WERI-Rb-1 (cell line): ENCODE results near the gene DUOXA2.

Source experiments
- DNase-seq: peaks from one replicate; pipeline ENCODE4 v3.0.0-alpha.2; 2020
- H3K27ac ChIP-seq: fragments of 250-450 bp; sonication (Bioruptor Pico); 2 replicates; pipeline ENCODE4 v1.5.1; 2020; ENCODE audit warnings: mild to moderate bottlenecking, moderate library complexity
- H3K27me3 ChIP-seq: fragments of 250-450 bp; sonication (Bioruptor Pico); 2 replicates; pipeline ENCODE4 v1.5.1; 2021; ENCODE audit warnings: mild to moderate bottlenecking, low read depth, moderate library complexity; ENCODE audit not compliant: insufficient read depth, severe bottlenecking
- H3K36me3 ChIP-seq: fragments of 250-450 bp; sonication (Bioruptor Pico); 2 replicates; pipeline ENCODE4 v1.5.1; 2020; ENCODE audit warnings: mild to moderate bottlenecking, moderate library complexity
- H3K4me3 ChIP-seq: 2 replicates; pipeline ENCODE4 v1.5.1; 2011; ENCODE audit warnings: low read depth, mild to moderate bottlenecking, control low read depth, low read length
- H3K9me3 ChIP-seq: fragments of 250-450 bp; sonication (Bioruptor Pico); 2 replicates; pipeline ENCODE4 v1.5.1; 2021; ENCODE audit warnings: mild to moderate bottlenecking, moderate library complexity; ENCODE audit not compliant: severe bottlenecking
- CTCF ChIP-seq: IDR thresholded peaks from 2 replicates; pipeline ENCODE4 v1.5.1; 2011; ENCODE audit warnings: low read depth, mild to moderate bottlenecking, control low read depth, inconsistent platforms, low read length

DUOXA2 gene

DNA sequence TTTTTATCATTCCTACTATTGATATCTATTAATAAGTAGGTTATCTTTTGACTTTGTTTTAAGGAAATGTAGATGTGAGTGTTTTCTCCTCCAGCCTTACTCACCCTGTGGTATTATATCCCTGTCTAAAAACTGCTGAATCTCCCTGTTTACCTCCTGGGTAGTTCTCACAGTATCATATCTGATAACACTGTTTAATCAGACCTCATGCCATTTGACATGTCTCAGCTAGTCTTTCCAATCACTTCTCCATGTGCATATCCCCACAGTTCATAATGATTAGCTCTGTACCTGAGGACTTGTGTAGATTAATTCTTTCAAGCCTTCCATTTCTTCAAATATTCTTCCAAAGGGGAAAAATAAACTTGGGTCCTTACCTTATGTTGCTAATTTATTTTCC, 30.9 kb upstream of the DUOXA2 start:
- Histone ChIP-seq H3K4me3 (no peak overlapping the region), H3K9me3 (no peaks in the 10 kb centered on the region), H3K36me3 (no peaks in the 10 kb centered on the region), H3K27ac (no peak overlapping the region), H3K27me3 (no peaks in the 10 kb centered on the region)
- TF ChIP-seq CTCF, result no peak
- no peak for DNase-seq

- Histone ChIP-seq H3K27me3 (no peaks in the 10 kb centered on the region), H3K4me3 (no peak overlapping the region), H3K9me3 (no peaks in the 10 kb centered on the region), H3K27ac (no peak overlapping the region), H3K36me3 (no peaks in the 10 kb centered on the region)
- no peak for DNase-seq
- TF ChIP-seq CTCF, result no peak
Measured at GRCh38 chr15:45084163-45084562, 30.0 kb upstream of the DUOXA2 start.

DNA sequence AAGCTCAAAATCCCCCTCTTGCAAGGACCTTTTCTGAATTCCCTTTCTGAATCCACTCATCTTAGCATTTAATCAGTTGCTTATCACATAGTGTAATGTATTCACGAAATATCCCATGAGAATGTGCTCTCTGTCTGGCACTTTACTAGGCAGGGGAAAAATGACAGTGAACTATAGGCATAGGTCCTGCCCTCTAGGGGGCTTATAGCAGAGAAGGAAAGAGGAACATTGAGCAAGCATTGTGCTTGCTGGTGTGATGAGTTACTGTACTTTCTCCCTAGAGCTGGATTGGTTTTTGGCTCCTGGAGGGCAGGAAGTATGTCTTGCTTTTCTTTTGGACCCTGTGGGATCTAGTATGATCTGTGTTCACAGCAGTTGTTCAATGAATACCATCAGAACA, 26.6 kb upstream of the DUOXA2 start:
- DNase-seq, result no peak
- peak; percentile 31; the same call in 1 of the 2 replicates for TF ChIP-seq CTCF
- Histone ChIP-seq H3K4me3 (no peak overlapping the region), H3K27ac (no peak overlapping the region), H3K9me3 (no peaks in the 10 kb centered on the region), H3K27me3 (no peaks in the 10 kb centered on the region), H3K36me3 (no peaks in the 10 kb centered on the region)

- H3K9me3 ChIP-seq, result no peaks in the 10 kb centered on the region
- H3K36me3 ChIP-seq, result no peaks in the 10 kb centered on the region
- peak; percentile 39 for DNase-seq
- no peaks in the 10 kb centered on the region for H3K27me3 ChIP-seq
- no peak for TF ChIP-seq CTCF
- no peak overlapping the region for H3K27ac ChIP-seq
- H3K4me3 ChIP-seq, result no peak overlapping the region
Measured at GRCh38 chr15:45088801-45089711, 25.1 kb upstream of the DUOXA2 start.

GRCh38 chr15:45089712-45090373, 24.3 kb upstream of the DUOXA2 start:
- Histone ChIP-seq H3K36me3 (no peaks in the 10 kb centered on the region), H3K27me3 (no peaks in the 10 kb centered on the region), H3K4me3 (no peak overlapping the region), H3K27ac (no peak overlapping the region), H3K9me3 (no peaks in the 10 kb centered on the region)
- no peak for TF ChIP-seq CTCF
- no peak for DNase-seq
